Adipocyte (in vitro differentiated cells): Measurements from ENCODE around the gene TDRD15.

ENCODE experiments used
- DNase-seq: peaks from one replicate; pipeline ENCODE4 v3.0.0-alpha.2; 2015; ENCODE audit warnings: low read depth
- H3K27me3 ChIP-seq: replicated peaks from 2 replicates; pipeline ENCODE4 v1.7.0; 2013; ENCODE audit warnings: mild to moderate bottlenecking, low read length, moderate library complexity; ENCODE audit not compliant: control insufficient read depth, insufficient read depth
- H3K36me3 ChIP-seq: 2 replicates; pipeline ENCODE4 v1.7.0; 2013; ENCODE audit warnings: low read length, mild to moderate bottlenecking, moderate library complexity; ENCODE audit not compliant: control insufficient read depth, insufficient read depth, severe bottlenecking
- H3K4me1 ChIP-seq: 2 replicates; pipeline ENCODE4 v1.7.0; 2013; ENCODE audit warnings: mild to moderate bottlenecking, low read length, moderate library complexity; ENCODE audit not compliant: control insufficient read depth, insufficient read depth
- H3K4me3 ChIP-seq: 2 replicates; pipeline ENCODE4 v1.7.0; 2013; ENCODE audit warnings: mild to moderate bottlenecking, low read length, moderate library complexity
- H3K9ac ChIP-seq: 2 replicates; pipeline ENCODE4 v1.7.0; 2013; ENCODE audit warnings: mild to moderate bottlenecking, low read length, moderate library complexity
- H3K9me3 ChIP-seq: 2 replicates; pipeline ENCODE4 v1.7.0; 2013; ENCODE audit warnings: mild to moderate bottlenecking, low read length, moderate library complexity; ENCODE audit not compliant: control insufficient read depth

TDRD15 gene

DNA sequence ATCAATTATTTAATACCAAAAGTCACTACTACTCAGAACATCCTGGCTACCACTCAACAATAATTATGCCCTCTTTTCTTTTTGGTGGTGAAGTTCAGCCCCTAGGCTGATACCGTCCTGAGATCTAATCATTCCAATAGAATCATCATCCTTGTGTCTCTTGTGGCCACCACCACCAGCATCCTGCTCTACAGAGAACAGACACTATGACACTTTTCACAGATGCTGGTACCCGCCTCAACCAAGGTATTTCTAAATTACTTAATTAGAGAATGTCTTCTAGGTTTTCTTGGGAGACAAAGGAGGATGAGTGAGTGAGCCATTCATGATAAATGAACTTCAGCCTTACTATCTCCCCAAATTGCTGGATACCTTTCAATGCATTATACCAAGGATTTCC lies 60.0 kb downstream of the TDRD15 start:
- no peak overlapping the region for H3K9ac ChIP-seq
- H3K4me1 ChIP-seq = no peaks in the 10 kb centered on the region
- no peaks in the 10 kb centered on the region for H3K9me3 ChIP-seq
- no peaks in the 10 kb centered on the region for H3K36me3 ChIP-seq
- DNase-seq = no peak
- H3K27me3 ChIP-seq = peaks cover 7% of the 10 kb centered on the region
- no peak overlapping the region for H3K4me3 ChIP-seq

DNA sequence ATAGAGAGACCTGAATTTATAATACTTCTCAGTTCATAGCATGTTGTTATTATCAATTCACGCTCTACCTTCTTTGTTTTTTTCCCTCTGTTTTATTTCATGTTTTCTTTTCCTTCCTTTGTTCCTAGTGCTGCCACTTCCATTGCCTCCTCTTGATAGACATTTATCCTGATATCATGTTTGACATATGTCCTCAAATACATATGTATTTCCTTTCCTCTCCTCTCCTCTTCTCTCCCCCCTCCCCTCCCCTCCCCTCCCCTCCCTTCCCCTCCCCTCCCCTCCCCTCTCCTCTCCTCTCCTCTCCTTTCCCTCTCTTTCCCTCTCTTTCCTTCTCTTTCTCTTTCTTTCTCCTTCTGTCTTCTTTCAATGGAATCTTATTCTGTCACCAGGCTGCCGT lies 67.8 kb downstream of the TDRD15 start:
- Histone ChIP-seq H3K9me3 (no peaks in the 10 kb centered on the region), H3K27me3 (no peaks in the 10 kb centered on the region), H3K4me1 (no peaks in the 10 kb centered on the region), H3K9ac (no peak overlapping the region), H3K4me3 (no peak overlapping the region), H3K36me3 (no peaks in the 10 kb centered on the region)
- no peak for DNase-seq
